ENCODE results near the gene TPD52L1. TPM values are rescaled to one million over a fixed set of nuclear protein-coding genes. Genes with fewer than 3 reads are reported as not detected.

The TPD52L1 gene
- total and polyA plus RNA-seq, 10 of the 15 experiments (the other 5 are each of a cell fraction or from before 2014, with no cell fraction given): 0.03 to 2.6 (median 0.16) TPM; not detected in 3

- no peak for TF ChIP-seq MEF2A (IDR thresholded peaks at IDR 0.05; ENCODE audit: insufficient read depth, low read depth, low read length)
- no peak for TF ChIP-seq ATF7 (IDR thresholded peaks at IDR 0.05; ENCODE audit: low read depth)
- TF ChIP-seq, protein P1, sequence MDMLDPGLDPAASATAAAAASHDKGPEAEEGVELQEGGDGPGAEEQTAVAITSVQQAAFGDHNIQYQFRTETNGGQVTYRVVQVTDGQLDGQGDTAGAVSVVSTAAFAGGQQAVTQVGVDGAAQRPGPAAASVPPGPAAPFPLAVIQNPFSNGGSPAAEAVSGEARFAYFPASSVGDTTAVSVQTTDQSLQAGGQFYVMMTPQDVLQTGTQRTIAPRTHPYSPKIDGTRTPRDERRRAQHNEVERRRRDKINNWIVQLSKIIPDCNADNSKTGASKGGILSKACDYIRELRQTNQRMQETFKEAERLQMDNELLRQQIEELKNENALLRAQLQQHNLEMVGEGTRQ (IDR thresholded peaks at IDR 0.05; ENCODE audit: borderline replicate concordance, low read depth, low read length): no peak
- TF ChIP-seq, protein P2, sequence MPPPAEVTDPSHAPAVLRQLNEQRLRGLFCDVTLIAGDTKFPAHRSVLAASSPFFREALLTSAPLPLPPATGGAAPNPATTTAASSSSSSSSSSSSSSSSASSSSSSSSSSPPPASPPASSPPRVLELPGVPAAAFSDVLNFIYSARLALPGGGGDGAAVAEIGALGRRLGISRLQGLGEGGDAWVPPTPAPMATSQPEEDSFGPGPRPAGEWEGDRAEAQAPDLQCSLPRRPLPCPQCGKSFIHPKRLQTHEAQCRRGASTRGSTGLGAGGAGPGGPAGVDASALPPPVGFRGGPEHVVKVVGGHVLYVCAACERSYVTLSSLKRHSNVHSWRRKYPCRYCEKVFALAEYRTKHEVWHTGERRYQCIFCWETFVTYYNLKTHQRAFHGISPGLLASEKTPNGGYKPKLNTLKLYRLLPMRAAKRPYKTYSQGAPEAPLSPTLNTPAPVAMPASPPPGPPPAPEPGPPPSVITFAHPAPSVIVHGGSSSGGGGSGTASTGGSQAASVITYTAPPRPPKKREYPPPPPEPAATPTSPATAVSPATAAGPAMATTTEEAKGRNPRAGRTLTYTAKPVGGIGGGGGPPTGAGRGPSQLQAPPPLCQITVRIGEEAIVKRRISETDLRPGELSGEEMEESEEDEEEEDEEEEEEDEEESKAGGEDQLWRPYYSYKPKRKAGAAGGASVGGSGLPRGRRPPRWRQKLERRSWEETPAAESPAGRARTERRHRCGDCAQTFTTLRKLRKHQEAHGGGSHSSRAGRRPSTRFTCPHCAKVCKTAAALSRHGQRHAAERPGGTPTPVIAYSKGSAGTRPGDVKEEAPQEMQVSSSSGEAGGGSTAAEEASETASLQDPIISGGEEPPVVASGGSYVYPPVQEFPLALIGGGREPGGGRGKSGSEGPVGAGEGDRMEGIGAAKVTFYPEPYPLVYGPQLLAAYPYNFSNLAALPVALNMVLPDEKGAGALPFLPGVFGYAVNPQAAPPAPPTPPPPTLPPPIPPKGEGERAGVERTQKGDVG (CRISPR knock-in tag; IDR thresholded peaks at IDR 0.05): no peak
- no peak for TF ChIP-seq TAF1 (IDR thresholded peaks at IDR 0.05; ENCODE audit: borderline replicate concordance, low read depth, low read length)
- TF ChIP-seq SREBF1 (IDR thresholded peaks at IDR 0.05; ENCODE audit: low read length): no peak
- TF ChIP-seq SMAD5 (IDR thresholded peaks at IDR 0.05; ENCODE audit: low read depth): no peak
- TF ChIP-seq, protein P3, sequence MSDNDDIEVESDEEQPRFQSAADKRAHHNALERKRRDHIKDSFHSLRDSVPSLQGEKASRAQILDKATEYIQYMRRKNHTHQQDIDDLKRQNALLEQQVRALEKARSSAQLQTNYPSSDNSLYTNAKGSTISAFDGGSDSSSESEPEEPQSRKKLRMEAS (IDR thresholded peaks at IDR 0.05; ENCODE audit: low read depth, low read length): no peak
Measured at GRCh38 chr6:125273965-125274364, 120.4 kb downstream of the TPD52L1 start (continued).

DNA sequence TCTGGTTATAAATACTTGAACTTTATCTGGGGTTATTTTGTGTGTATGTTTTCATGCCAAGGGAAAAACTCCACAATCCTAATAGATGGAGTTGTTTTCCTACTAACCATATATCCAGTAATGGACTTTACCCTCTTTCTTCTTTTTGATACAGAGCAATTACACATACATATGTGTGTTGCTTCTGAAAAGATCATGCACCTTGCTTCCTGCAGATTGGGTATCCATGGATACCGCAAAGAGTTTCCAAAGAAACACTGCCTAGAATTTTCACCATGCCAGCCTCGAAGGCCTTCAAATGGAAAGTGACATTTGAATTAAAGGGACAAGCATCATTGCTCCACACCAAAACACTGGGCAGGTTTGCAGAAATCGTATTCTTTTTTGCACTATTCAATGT, 121.4 kb downstream of the TPD52L1 start:
- Histone ChIP-seq H3K27ac (ENCODE audit: control insufficient read depth, insufficient read depth) (no peak overlapping the region), H3K36me3 (ENCODE audit: control insufficient read depth in 2 of 2, insufficient read depth in 2 of 2, low read length in 1 of 2) (peaks cover 7 to 13% of the 10 kb centered on the region in 2 experiments; a peak in 3 of 4 replicates), H3K27me3 (replicated peaks in 1 of 2; ENCODE audit: control insufficient read depth in 2 of 2, insufficient read depth in 2 of 2, low read length in 1 of 2) (no peaks in the 10 kb centered on the region), H3K9me3 (replicated peaks; ENCODE audit: control insufficient read depth, insufficient read depth, low read length) (no peaks in the 10 kb centered on the region; the same call in 2 of the 3 replicates), H4K20me1 (ENCODE audit: control insufficient read depth, insufficient read depth) (no peaks in the 10 kb centered on the region), H2AFZ (ENCODE audit: control insufficient read depth, low read depth, low read length) (no peak overlapping the region), H3K4me2 (ENCODE audit: control insufficient read depth, insufficient read depth) (no peak overlapping the region), H3K9ac (ENCODE audit: control insufficient read depth, insufficient read depth, low read length) (no peak overlapping the region), H3K4me1 (ENCODE audit: control insufficient read depth, insufficient read depth, low read length) (peaks cover 3% of the 10 kb centered on the region; the same call in 1 of the 2 replicates), H3K79me2 (ENCODE audit: control insufficient read depth, insufficient read depth, low read length) (no peaks in the 10 kb centered on the region), H3K4me3 (no peak overlapping the region)
- FAIRE-seq (no peak), ATAC-seq (no peak), DNase-seq (ENCODE audit: low read depth, low spot score) (no peak)
- CTCF ChIA-PET: no interaction called here
- RAD21 ChIA-PET (ENCODE audit: unreplicated experiment): no interaction called here
- in situ Hi-C loops (cut with MboI): no loop called here
- 82% methylated on average over 3 of the region's 3 CpGs for WGBS (ENCODE audit: insufficient coverage, insufficient replicate concordance, low lambda C conversion rate, missing lambda C conversion rate)
- SMC1A ChIA-PET (ENCODE audit: uncharacterized antibody, unreplicated experiment): no interaction called here
- no TSS peak for BruUV-seq (replicated peaks)
- POLR2A ChIA-PET: no interaction called here
- intact Hi-C loops (cut with micrococcal nuclease; ENCODE audit: unreplicated experiment): no loop called here
- TF ChIP-seq SMAD5 (IDR thresholded peaks at IDR 0.05; ENCODE audit: low read depth) (no peak), NR2F1 (conservative IDR thresholded peaks at IDR 0.05) (no peak), JUND (IDR thresholded peaks at IDR 0.05; ENCODE audit: low read depth, low read length) (no peak), ZNF592 (IDR thresholded peaks at IDR 0.05) (no peak), MYC (IDR thresholded peaks at IDR 0.05; ENCODE audit: insufficient read depth, insufficient read length, insufficient replicate concordance, low read length, severe bottlenecking) (no peak), KDM1A (IDR thresholded peaks at IDR 0.05; ENCODE audit: borderline replicate concordance) (no peak), ZNF622 (IDR thresholded peaks at IDR 0.05) (no peak)
- TF ChIP-seq, protein P1 (IDR thresholded peaks at IDR 0.05; ENCODE audit: borderline replicate concordance, low read depth, low read length): no peak

Data from GM12878 (cell line).